Measurements from ENCODE around the gene FAM120A.
"Not testable (repeated sequence)": the region's sequence is repeated elsewhere in the genome, so short reads cannot be mapped to it uniquely, and the experiment has no call there.

The FAM120A gene

GRCh38 chr9:93437996-93438395 lies 13.5 kb upstream of the FAM120A start:
- Histone ChIP-seq H3K4me1 (ENCODE audit: insufficient read depth, low read length, poor library complexity, severe bottlenecking) (no peaks in the 10 kb centered on the region), H4K20me1 (ENCODE audit: insufficient read depth, low read length, poor library complexity, severe bottlenecking) (no peaks in the 10 kb centered on the region), H3K9me3 (ENCODE audit: insufficient read depth, low read depth, low read length) (no peaks in the 10 kb centered on the region), H3F3A (ENCODE audit: low read depth) (no peaks in the 10 kb centered on the region), H2AFZ (ENCODE audit: low read length) (no peak overlapping the region), H3K4me2 (ENCODE audit: low read depth, low read length, poor library complexity, severe bottlenecking) (no peak overlapping the region), H3K36me3 (ENCODE audit: insufficient read depth, low read length) (no peaks in the 10 kb centered on the region), H3K79me2 (ENCODE audit: insufficient read depth, low read length) (no peaks in the 10 kb centered on the region), H3K9me2 (replicated peaks; ENCODE audit: low read depth, low read length) (no peaks in the 10 kb centered on the region), H3K4me3 (ENCODE audit: low read length, poor library complexity, severe bottlenecking) (no peak overlapping the region), H3K27me3 (ENCODE audit: insufficient read depth, low read length, poor library complexity, severe bottlenecking) (no peaks in the 10 kb centered on the region), H3K9ac (ENCODE audit: low read depth, low read length, poor library complexity, severe bottlenecking) (no peak overlapping the region)
- TF ChIP-seq CTCF (conservative IDR thresholded peaks at IDR 0.05; ENCODE audit: low read length), result no peak
- no peak for TF ChIP-seq EZH2phosphoT487 (IDR thresholded peaks at IDR 0.05; ENCODE audit: borderline replicate concordance)

- not testable (repeated sequence) for H3K4me3 ChIP-seq (ENCODE audit: low read length, poor library complexity, severe bottlenecking); H3K4me1 ChIP-seq (ENCODE audit: insufficient read depth, low read length, poor library complexity, severe bottlenecking); H3K36me3 ChIP-seq (ENCODE audit: insufficient read depth, low read length); H3K27me3 ChIP-seq (ENCODE audit: insufficient read depth, low read length, poor library complexity, severe bottlenecking); H3K4me2 ChIP-seq (ENCODE audit: low read depth, low read length, poor library complexity, severe bottlenecking); H3F3A ChIP-seq (ENCODE audit: low read depth); H3K9me3 ChIP-seq (ENCODE audit: insufficient read depth, low read depth, low read length); H2AFZ ChIP-seq (ENCODE audit: low read length); H3K79me2 ChIP-seq (ENCODE audit: insufficient read depth, low read length); H3K9me2 ChIP-seq (replicated peaks; ENCODE audit: low read depth, low read length); H4K20me1 ChIP-seq (ENCODE audit: insufficient read depth, low read length, poor library complexity, severe bottlenecking); H3K9ac ChIP-seq (ENCODE audit: low read depth, low read length, poor library complexity, severe bottlenecking)
Observed at GRCh38 chr9:93439301-93439700, 12.2 kb upstream of the FAM120A start.

GRCh38 chr9:93440896-93441580 lies 10.4 kb upstream of the FAM120A start:
- no peaks in the 10 kb centered on the region for H4K20me1 ChIP-seq (ENCODE audit: insufficient read depth, low read length, poor library complexity, severe bottlenecking)
- H3K9me2 ChIP-seq (replicated peaks; ENCODE audit: low read depth, low read length), result no peaks in the 10 kb centered on the region
- no peaks in the 10 kb centered on the region for H3F3A ChIP-seq (ENCODE audit: low read depth)
- H2AFZ ChIP-seq (ENCODE audit: low read length), result no peak overlapping the region
- no peaks in the 10 kb centered on the region for H3K9me3 ChIP-seq (ENCODE audit: insufficient read depth, low read depth, low read length)
- H3K4me2 ChIP-seq (ENCODE audit: low read depth, low read length, poor library complexity, severe bottlenecking), result no peak overlapping the region
- H3K36me3 ChIP-seq (ENCODE audit: insufficient read depth, low read length), result peaks cover under 1% of the 10 kb centered on the region; the same call in 1 of the 2 replicates
- no peak overlapping the region for H3K9ac ChIP-seq (ENCODE audit: low read depth, low read length, poor library complexity, severe bottlenecking)
- no peaks in the 10 kb centered on the region for H3K4me1 ChIP-seq (ENCODE audit: insufficient read depth, low read length, poor library complexity, severe bottlenecking)
- TF ChIP-seq CTCF (conservative IDR thresholded peaks at IDR 0.05; ENCODE audit: low read length) (no peak), EZH2phosphoT487 (IDR thresholded peaks at IDR 0.05; ENCODE audit: borderline replicate concordance) (no peak)
- H3K27me3 ChIP-seq (ENCODE audit: insufficient read depth, low read length, poor library complexity, severe bottlenecking), result no peaks in the 10 kb centered on the region
- H3K4me3 ChIP-seq (ENCODE audit: low read length, poor library complexity, severe bottlenecking), result no peak overlapping the region
- H3K79me2 ChIP-seq (ENCODE audit: insufficient read depth, low read length), result no peaks in the 10 kb centered on the region

- Histone ChIP-seq H3K9ac (ENCODE audit: low read depth, low read length, poor library complexity, severe bottlenecking) (no peak overlapping the region), H3K4me2 (ENCODE audit: low read depth, low read length, poor library complexity, severe bottlenecking) (no peak overlapping the region), H3K79me2 (ENCODE audit: insufficient read depth, low read length) (peaks cover 22% of the 10 kb centered on the region), H3K4me3 (ENCODE audit: low read length, poor library complexity, severe bottlenecking) (no peak overlapping the region), H3K36me3 (ENCODE audit: insufficient read depth, low read length) (peaks cover 23% of the 10 kb centered on the region; the same call in 1 of the 2 replicates), H3K27me3 (ENCODE audit: insufficient read depth, low read length, poor library complexity, severe bottlenecking) (no peaks in the 10 kb centered on the region), H2AFZ (ENCODE audit: low read length) (no peak overlapping the region), H3K9me2 (replicated peaks; ENCODE audit: low read depth, low read length) (no peaks in the 10 kb centered on the region), H3K9me3 (ENCODE audit: insufficient read depth, low read depth, low read length) (no peaks in the 10 kb centered on the region), H3K4me1 (ENCODE audit: insufficient read depth, low read length, poor library complexity, severe bottlenecking) (peaks cover 4% of the 10 kb centered on the region), H4K20me1 (ENCODE audit: insufficient read depth, low read length, poor library complexity, severe bottlenecking) (peaks cover 9% of the 10 kb centered on the region), H3F3A (ENCODE audit: low read depth) (no peaks in the 10 kb centered on the region)
- no peak for TF ChIP-seq EZH2phosphoT487 (IDR thresholded peaks at IDR 0.05; ENCODE audit: borderline replicate concordance)
- TF ChIP-seq CTCF (conservative IDR thresholded peaks at IDR 0.05; ENCODE audit: low read length), result no peak
Observed at GRCh38 chr9:93446073-93446472, 5.4 kb upstream of the FAM120A start.
